ENCODE results near the gene MRPS12. TPM values are rescaled to one million over a fixed set of nuclear protein-coding genes. Genes with fewer than 3 reads are reported as not detected.

MRPS12 gene
- total and polyA plus RNA-seq, 2 of the 13 experiments (the other 11 are each of a cell fraction or from before 2014, with no cell fraction given), result 27.5 to 54.8 TPM

GRCh38 chr19:38949580-38950367 is 19.0 kb downstream of the MRPS12 start:
- Histone ChIP-seq H3K4me2 (ENCODE audit: low read depth, low read length) (no peak overlapping the region), H3K9me3 (ENCODE audit: low read length) (no peaks in the 10 kb centered on the region), H4K20me1 (ENCODE audit: insufficient read depth, low read length) (peaks cover 8% of the 10 kb centered on the region; the same call in 1 of the 2 replicates), H3K36me3 (replicated peaks in 1 of 2; ENCODE audit: control insufficient read depth in 1 of 2, insufficient read depth in 2 of 2, low read length in 2 of 2) (peaks cover 11 to 28% of the 10 kb centered on the region in 2 experiments), H3K27ac (ENCODE audit: extremely low read length, insufficient read depth, low read length) (no peak overlapping the region), H3K27me3 (ENCODE audit: control insufficient read depth in 1 of 2, insufficient read depth in 2 of 2, low read length in 2 of 2) (no peaks in the 10 kb centered on the region), H3K4me1 (ENCODE audit: insufficient read depth, low read length) (peaks cover 23% of the 10 kb centered on the region), H3K4me3 (replicated peaks in 1 of 3; ENCODE audit: insufficient read depth in 1 of 3, low read depth in 2 of 3, low read length in 3 of 3) (no peak overlapping the region), H3K9ac (ENCODE audit: insufficient read depth, low read depth, low read length) (no peak overlapping the region), H2AFZ (ENCODE audit: low read length) (no peak overlapping the region), H3K79me2 (ENCODE audit: insufficient read depth, low read length) (no peaks in the 10 kb centered on the region)
- ATAC-seq (no peak), FAIRE-seq (no peak), DNase-seq (ENCODE audit: low spot score) (no peak)
- in situ Hi-C loops (cut with HindIII; ENCODE audit: extremely low pct_ligation_motif_present, low pct_unique_long_range_greater_than_20kb) (no loop called here), intact Hi-C loops (cut with micrococcal nuclease; ENCODE audit: unreplicated experiment) (no loop called here)
- no TSS peak for BruUV-seq (replicated peaks)
- ChIA-PET POLR2A (no interaction called here), CTCF (ENCODE audit: low intra/inter-chr PET ratio, low total read pairs) (no interaction called here)
- WGBS (ENCODE audit: low lambda C conversion rate), result 98% methylated on average over 57 of the region's 72 CpGs
- TF ChIP-seq ZNF383 (CRISPR knock-in tag; IDR thresholded peaks at IDR 0.05; ENCODE audit: borderline replicate concordance) (no peak), RBFOX2 (IDR thresholded peaks at IDR 0.05; ENCODE audit: low read depth, low read length) (peak; percentile 44; the same call in 1 of the 2 replicates), HOXA3 (CRISPR knock-in tag; IDR thresholded peaks at IDR 0.05) (peak; percentile 57; the same call in 1 of the 2 replicates), SALL1 (CRISPR knock-in tag; IDR thresholded peaks at IDR 0.05) (no peak), GTF3A (CRISPR knock-in tag; conservative IDR thresholded peaks at IDR 0.05) (no peak), ZC3H13 (CRISPR knock-in tag; IDR thresholded peaks at IDR 0.05) (0 out of 2 replicates have a peak, but pooled peaks have one; percentile 64), RORA (CRISPR knock-in tag; IDR thresholded peaks at IDR 0.05) (no peak), AGO2 (optimal IDR thresholded peaks at IDR 0.05; ENCODE audit: low read depth, low read length) (peak; percentile 97), ZNF713 (CRISPR knock-in tag; IDR thresholded peaks at IDR 0.05) (no peak), MEIS2 (CRISPR knock-in tag; IDR thresholded peaks at IDR 0.05) (no peak), BCLAF1 (IDR thresholded peaks at IDR 0.05) (no peak), CENPT (CRISPR knock-in tag; IDR thresholded peaks at IDR 0.05; ENCODE audit: low read depth) (no peak), POLR2A (IDR thresholded peaks at IDR 0.05; ENCODE audit: insufficient read depth in 1 of 2, low read depth in 2 of 2, low read length in 2 of 2) (peak in 1 of 2 experiments; percentile 47; a peak in 2 of 4 replicates), POLR2AphosphoS5 (IDR thresholded peaks at IDR 0.05; ENCODE audit: low read depth, low read length) (peak; percentile 20; the same call in 1 of the 2 replicates)
- TF ChIP-seq, protein P1, sequence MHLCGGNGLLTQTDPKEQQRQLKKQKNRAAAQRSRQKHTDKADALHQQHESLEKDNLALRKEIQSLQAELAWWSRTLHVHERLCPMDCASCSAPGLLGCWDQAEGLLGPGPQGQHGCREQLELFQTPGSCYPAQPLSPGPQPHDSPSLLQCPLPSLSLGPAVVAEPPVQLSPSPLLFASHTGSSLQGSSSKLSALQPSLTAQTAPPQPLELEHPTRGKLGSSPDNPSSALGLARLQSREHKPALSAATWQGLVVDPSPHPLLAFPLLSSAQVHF (CRISPR knock-in tag; IDR thresholded peaks at IDR 0.05), result no peak
